Calu3 (cell line): ENCODE data around the gene INCENP. TPM values are rescaled to one million over a fixed set of nuclear protein-coding genes. Genes with fewer than 3 reads are reported as not detected.

ENCODE experiments used
- BruUV-seq: library from RNA; stranded (reverse); fragments of 400-500 nt; replicated peaks from 2 replicates; lab custom pipeline; 2021; lab: Mats Ljungman, UMichigan
- CTCF ChIA-PET: fragments of 300-600 bp; sonication (Branson Sonifier 250); formaldehyde crosslinking; loops from one replicate; lab custom pipeline; 2022; ENCODE audit warnings: antibody characterized with exemption; lab: Charles Lee
- DNase-seq: peaks from one replicate; pipeline ENCODE4 v3.0.0; 2022
- H3K27ac Mint-ChIP-seq: one replicate; pipeline ENCODE4 v1.8.0; 2022; ENCODE audit warnings: mixed read lengths; ENCODE audit not compliant: unreplicated experiment
- H3K27me3 Mint-ChIP-seq: one replicate; pipeline ENCODE4 v1.8.0; 2022; ENCODE audit warnings: mixed read lengths; ENCODE audit not compliant: unreplicated experiment
- H3K36me3 Mint-ChIP-seq: one replicate; pipeline ENCODE4 v1.8.0; 2022; ENCODE audit warnings: mild to moderate bottlenecking, moderate library complexity, mixed read lengths; ENCODE audit not compliant: insufficient read depth, unreplicated experiment
- H3K4me1 Mint-ChIP-seq: one replicate; pipeline ENCODE4 v1.8.0; 2022; ENCODE audit warnings: mild to moderate bottlenecking, low read depth, mixed read lengths; ENCODE audit not compliant: unreplicated experiment
- H3K4me3 Mint-ChIP-seq: one replicate; pipeline ENCODE4 v1.8.0; 2022; ENCODE audit warnings: mild to moderate bottlenecking, low read depth, moderate library complexity, mixed read lengths; ENCODE audit not compliant: unreplicated experiment
- H3K9me3 Mint-ChIP-seq: one replicate; pipeline ENCODE4 v1.8.0; 2022; ENCODE audit warnings: low read depth, mixed read lengths; ENCODE audit not compliant: unreplicated experiment
- intact Hi-C: fragments of 100-400 bp; cut with micrococcal nuclease; formaldehyde crosslinking; loops from one replicate; pipeline ENCODE4 v1.10.0; 2022; ENCODE audit not compliant: unreplicated experiment
- total RNA-seq: library from RNA; stranded (reverse); gene quantifications from 2 replicates; pipeline ENCODE4 v1.2.3, GENCODE V29; 2022
- TF ChIP-seq, protein P1 (sequence below): fragments of 200-600 bp; IDR thresholded peaks from one replicate; pipeline ENCODE4 v1.8.0; 2022; ENCODE audit warnings: antibody characterized with exemption; ENCODE audit not compliant: unreplicated experiment

INCENP gene
- total RNA-seq, 1 experiment from 2014 or later: 115 TPM

DNA sequence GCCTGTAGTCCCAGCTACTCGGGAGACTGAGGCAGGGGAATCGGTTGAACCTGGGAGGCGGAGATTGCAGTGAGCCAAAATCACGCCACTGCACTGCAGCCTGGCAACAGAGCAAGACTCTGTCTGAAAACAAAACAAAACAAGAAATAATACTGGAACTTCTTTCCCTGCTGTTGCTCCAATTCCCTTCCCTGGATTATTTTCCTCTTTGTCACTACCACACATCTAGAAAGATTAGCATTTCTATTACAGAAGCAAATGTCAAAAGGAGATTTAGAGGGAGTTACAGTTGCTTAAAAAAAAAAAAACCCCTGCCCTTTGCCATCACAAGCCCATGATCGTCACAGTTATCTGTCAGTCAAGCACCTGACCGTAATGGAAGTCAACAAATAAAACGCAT, 48.5 kb downstream of the INCENP start:
- H3K27me3 Mint-ChIP-seq: peaks cover 95% of the 10 kb centered on the region
- H3K27ac Mint-ChIP-seq: no peak overlapping the region
- no peak overlapping the region for H3K4me3 Mint-ChIP-seq
- no TSS peak for BruUV-seq
- no peaks in the 10 kb centered on the region for H3K36me3 Mint-ChIP-seq
- no peaks in the 10 kb centered on the region for H3K9me3 Mint-ChIP-seq
- intact Hi-C loops: no loop called here
- peaks cover 13% of the 10 kb centered on the region for H3K4me1 Mint-ChIP-seq
- TF ChIP-seq, protein P1, sequence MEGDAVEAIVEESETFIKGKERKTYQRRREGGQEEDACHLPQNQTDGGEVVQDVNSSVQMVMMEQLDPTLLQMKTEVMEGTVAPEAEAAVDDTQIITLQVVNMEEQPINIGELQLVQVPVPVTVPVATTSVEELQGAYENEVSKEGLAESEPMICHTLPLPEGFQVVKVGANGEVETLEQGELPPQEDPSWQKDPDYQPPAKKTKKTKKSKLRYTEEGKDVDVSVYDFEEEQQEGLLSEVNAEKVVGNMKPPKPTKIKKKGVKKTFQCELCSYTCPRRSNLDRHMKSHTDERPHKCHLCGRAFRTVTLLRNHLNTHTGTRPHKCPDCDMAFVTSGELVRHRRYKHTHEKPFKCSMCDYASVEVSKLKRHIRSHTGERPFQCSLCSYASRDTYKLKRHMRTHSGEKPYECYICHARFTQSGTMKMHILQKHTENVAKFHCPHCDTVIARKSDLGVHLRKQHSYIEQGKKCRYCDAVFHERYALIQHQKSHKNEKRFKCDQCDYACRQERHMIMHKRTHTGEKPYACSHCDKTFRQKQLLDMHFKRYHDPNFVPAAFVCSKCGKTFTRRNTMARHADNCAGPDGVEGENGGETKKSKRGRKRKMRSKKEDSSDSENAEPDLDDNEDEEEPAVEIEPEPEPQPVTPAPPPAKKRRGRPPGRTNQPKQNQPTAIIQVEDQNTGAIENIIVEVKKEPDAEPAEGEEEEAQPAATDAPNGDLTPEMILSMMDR: no peak
- CTCF ChIA-PET: interaction anchor here (0.7 to 0.8 kb wide), 2 partner anchors 8 to 771 kb away, joined by 3 read pairs; no protein-coding TSS in a partner anchor
- DNase-seq: no peak

DNA sequence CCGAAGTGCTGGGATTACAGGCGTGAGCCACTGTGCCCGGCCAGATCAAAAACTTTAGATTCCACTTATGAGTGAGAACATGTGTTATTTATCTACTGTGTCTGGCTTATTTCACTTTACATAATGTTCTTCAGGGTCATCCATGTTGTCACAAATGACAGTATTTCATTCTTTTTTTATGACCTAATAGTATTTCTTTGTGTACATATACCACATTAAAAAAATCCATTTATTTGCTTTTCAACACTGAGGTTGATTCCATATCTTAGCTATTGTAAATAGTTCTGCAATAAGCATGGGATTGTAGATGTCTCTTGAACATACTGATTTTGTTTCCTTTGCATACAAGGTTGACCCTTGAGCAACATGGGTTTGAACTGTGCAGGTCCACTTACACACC, 53.0 kb downstream of the INCENP start:
- intact Hi-C loops: no loop called here
- TF ChIP-seq, protein P1: no peak
- H3K36me3 Mint-ChIP-seq: no peaks in the 10 kb centered on the region
- H3K27ac Mint-ChIP-seq: no peak overlapping the region
- H3K4me3 Mint-ChIP-seq: no peak overlapping the region
- H3K4me1 Mint-ChIP-seq: peaks cover under 1% of the 10 kb centered on the region
- H3K27me3 Mint-ChIP-seq: peaks cover 65% of the 10 kb centered on the region
- BruUV-seq: no TSS peak
- H3K9me3 Mint-ChIP-seq: no peaks in the 10 kb centered on the region
- CTCF ChIA-PET: no interaction called here
- DNase-seq: no peak

DNA sequence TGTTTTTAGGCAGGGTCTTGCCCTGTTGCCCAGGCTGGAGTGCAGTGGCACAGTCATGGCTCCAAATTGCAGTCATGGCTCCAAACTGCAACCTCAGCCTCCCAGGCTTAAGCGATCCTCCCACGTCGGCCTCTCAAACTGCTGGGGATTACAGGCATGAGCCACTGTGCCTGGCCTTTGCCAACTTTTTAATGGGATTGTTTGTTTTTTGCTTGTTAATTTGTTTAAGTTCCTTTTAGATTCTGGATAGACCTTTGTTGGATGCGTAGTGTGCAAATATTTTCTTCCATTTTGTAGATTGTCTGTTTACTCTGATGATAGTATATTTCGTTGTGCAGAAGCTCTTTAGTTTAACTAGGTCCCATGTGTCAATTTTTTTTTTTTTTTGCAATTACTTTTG, 56.2 kb downstream of the INCENP start:
- CTCF ChIA-PET: interaction anchor here (0.8 kb wide), 1 partner anchor 8 kb away, joined by 3 read pairs; no protein-coding TSS in a partner anchor

DNA sequence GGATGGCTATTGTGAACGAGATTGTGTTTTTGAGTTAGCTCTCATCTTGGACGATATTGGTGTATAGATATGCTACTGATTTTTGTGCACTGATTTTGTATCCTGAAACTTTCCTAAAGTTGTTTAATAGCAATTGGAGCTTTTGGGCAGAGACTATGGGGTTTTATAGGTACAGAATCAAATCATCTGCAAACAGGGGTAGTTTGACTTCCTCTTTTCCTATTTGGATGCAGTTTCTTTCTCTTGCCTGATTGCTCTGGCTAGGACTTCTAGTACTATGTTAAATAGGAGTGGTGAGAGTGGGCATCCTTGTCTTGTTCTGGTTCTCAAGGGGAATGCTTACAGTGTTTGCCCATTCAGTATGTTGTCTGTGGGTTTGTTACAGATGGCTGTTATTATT, 57.3 kb downstream of the INCENP start:
- Mint-ChIP-seq H3K27ac (no peak overlapping the region), H3K36me3 (no peaks in the 10 kb centered on the region), H3K4me1 (no peaks in the 10 kb centered on the region), H3K27me3 (peaks cover 22% of the 10 kb centered on the region), H3K9me3 (no peaks in the 10 kb centered on the region), H3K4me3 (no peak overlapping the region)
- TF ChIP-seq, protein P1: no peak
- DNase-seq: no peak
- no TSS peak for BruUV-seq
- intact Hi-C loops: no loop called here
- CTCF ChIA-PET: no interaction called here

More for the DNA sequence above, 56.2 kb downstream of the INCENP start:
- no peak overlapping the region for H3K27ac Mint-ChIP-seq
- BruUV-seq: no TSS peak
- no peak for DNase-seq
- TF ChIP-seq, protein P1: no peak
- H3K9me3 Mint-ChIP-seq: no peaks in the 10 kb centered on the region
- H3K27me3 Mint-ChIP-seq: peaks cover 33% of the 10 kb centered on the region
- intact Hi-C loops: no loop called here
- no peak overlapping the region for H3K4me3 Mint-ChIP-seq
- H3K4me1 Mint-ChIP-seq: no peaks in the 10 kb centered on the region
- no peaks in the 10 kb centered on the region for H3K36me3 Mint-ChIP-seq
